HepG2 (cell line): Measurements from ENCODE around the gene ALDH3B2. TPM values are rescaled to one million over a fixed set of nuclear protein-coding genes. Genes with fewer than 3 reads are reported as not detected.

Source experiments
- CBX1 ChIP-seq: IDR thresholded peaks from one replicate; pipeline ENCODE4 v1.6.1; 2016; ENCODE audit warnings: antibody characterized with exemption, low read depth
- CTCF ChIP-seq: sonication (generic); formaldehyde crosslinking; IDR thresholded peaks from 2 replicates; pipeline ENCODE4 v1.5.0; 2020; ENCODE audit warnings: mild to moderate bottlenecking, missing genetic modification reagents, moderate library complexity
- HNF1A ChIP-seq, 2 experiments: sonication (generic) in 1 of 2; formaldehyde crosslinking in 1 of 2; IDR thresholded peaks; 2 replicates each; pipeline versions ENCODE4 v1.4.0 to v1.6.1; 2016 to 2020; ENCODE audit warnings: borderline replicate concordance in 1 of 2, low read depth in 1 of 2, mild to moderate bottlenecking in 1 of 2, missing genetic modification reagents in 1 of 2
- HOXD1 ChIP-seq: sonication (generic); formaldehyde crosslinking; IDR thresholded peaks from 2 replicates; pipeline ENCODE4 v1.5.0; 2020; ENCODE audit warnings: missing genetic modification reagents
- IRF9 ChIP-seq: sonication (generic); formaldehyde crosslinking; IDR thresholded peaks from 2 replicates; pipeline ENCODE4 v1.8.0; 2022; ENCODE audit warnings: missing genetic modification reagents, mild to moderate bottlenecking, borderline replicate concordance
- MAFG ChIP-seq: sonication (generic); formaldehyde crosslinking; IDR thresholded peaks from 2 replicates; pipeline ENCODE4 v1.5.1; 2020; ENCODE audit warnings: mild to moderate bottlenecking, missing genetic modification reagents
- RAD21 ChIP-seq: fragments of 450-650 bp; formaldehyde crosslinking; IDR thresholded peaks from 2 replicates; pipeline ENCODE4 v1.5.0; 2020; ENCODE audit warnings: mild to moderate bottlenecking
- SMARCC2 ChIP-seq: fragments of 450-650 bp; IDR thresholded peaks from 2 replicates; pipeline ENCODE4 v1.6.1; 2017; ENCODE audit warnings: antibody characterized with exemption, mild to moderate bottlenecking
- ZBTB33 ChIP-seq: sonication (generic); formaldehyde crosslinking; IDR thresholded peaks from 2 replicates; pipeline ENCODE4 v1.4.0; 2020; ENCODE audit warnings: missing genetic modification reagents
- ZNF350 ChIP-seq: sonication (generic); formaldehyde crosslinking; IDR thresholded peaks from 2 replicates; pipeline ENCODE4 v1.4.0; 2020; ENCODE audit warnings: mild to moderate bottlenecking, low read depth, missing genetic modification reagents, borderline replicate concordance
- ZNF510 ChIP-seq: sonication (generic); formaldehyde crosslinking; IDR thresholded peaks from 2 replicates; pipeline ENCODE4 v1.4.0; 2020; ENCODE audit warnings: low read depth, mild to moderate bottlenecking, missing genetic modification reagents
- ZNF552 ChIP-seq: sonication (generic); formaldehyde crosslinking; IDR thresholded peaks from 2 replicates; pipeline ENCODE4 v1.9.0; 2022; ENCODE audit warnings: missing genetic modification reagents, mild to moderate bottlenecking, borderline replicate concordance
- ZNF687 ChIP-seq: sonication (generic); formaldehyde crosslinking; IDR thresholded peaks from 2 replicates; pipeline ENCODE4 v1.5.1; 2020; ENCODE audit warnings: mild to moderate bottlenecking, missing genetic modification reagents, moderate library complexity
- ZNF782 ChIP-seq: sonication (generic); formaldehyde crosslinking; IDR thresholded peaks from 2 replicates; pipeline ENCODE4 v1.4.0; 2020; ENCODE audit warnings: missing genetic modification reagents, mild to moderate bottlenecking, borderline replicate concordance
- polyA plus RNA-seq, 8 experiments: library from polyadenylated mRNA; depleted of rRNA in 3 of 8; stranded (reverse) in 7 of 8; unstranded in 1 of 8; fragments of >200 nt; fragmentation: Illumina TruSeq in 4 of 8; extraction: Trizol in 4 of 8; gene quantifications; 2 replicates each; pipeline versions ENCODE4 v1.2.1 to v1.2.3, GENCODE V29; 2011 to 2016; ENCODE audit warnings: low read depth in 4 of 8, missing spikeins in 1 of 8, mixed read lengths in 1 of 8; ENCODE audit not compliant: insufficient read depth in 1 of 8
- total RNA-seq, 5 experiments: library from RNA; depleted of rRNA; stranded (reverse); fragments of >200 nt; fragmentation: Illumina TruSeq; extraction: Trizol; gene quantifications; 2 replicates each; pipeline ENCODE4 v1.2.3, GENCODE V29; 2016; ENCODE audit warnings: low read depth in 1 of 5

ALDH3B2 gene
- total and polyA plus RNA-seq, 2 of the 13 experiments (the other 11 are each of a cell fraction or from before 2014, with no cell fraction given) = not detected

- TF ChIP-seq ZNF782 (CRISPR knock-in tag) (0 out of 2 replicates have a peak, but pooled peaks have one; percentile 18), CTCF (CRISPR knock-in tag) (peak; percentile 80), ZNF350 (CRISPR knock-in tag) (no peak), IRF9 (0 out of 2 replicates have a peak, but pooled peaks have one; percentile 23), ZBTB33 (CRISPR knock-in tag) (peak; percentile 24; the same call in 1 of the 2 replicates), ZNF510 (0 out of 2 replicates have a peak, but pooled peaks have one; percentile 46), RAD21 (peak; percentile 64), ZNF687 (peak; percentile 22; the same call in 1 of the 2 replicates), CBX1 (no peak), ZNF552 (CRISPR knock-in tag) (no peak), HOXD1 (no peak), SMARCC2 (no peak), MAFG (CRISPR knock-in tag) (no peak), HNF1A (IDR thresholded peaks at IDR 0.05; ENCODE audit: low read depth) (no peak), HNF1A (CRISPR knock-in tag; IDR thresholded peaks at IDR 0.05; ENCODE audit: borderline replicate concordance) (0 out of 2 replicates have a peak, but pooled peaks have one; percentile 18)
Observed at GRCh38 chr11:67613960-67614715, 60.3 kb downstream of the ALDH3B2 start (continued).
